DLD1 (cell line): ENCODE measurements around the gene INAVA.
"Not testable (repeated sequence)": the region's sequence is repeated elsewhere in the genome, so short reads cannot be mapped to it uniquely, and the experiment has no call there.

Experiments used
- in situ Hi-C: cut with HindIII; loops from 2 replicates; pipeline ENCODE4 v1.10.0; 2017; ENCODE audit warnings: low sequenced_read_pairs

Gene INAVA

GRCh38 chr1:200899015-200899386 is 4.3 kb downstream of the INAVA start:
- in situ Hi-C loops, result no loop called here

- in situ Hi-C loops, result no loop called here
Measured at GRCh38 chr1:200899451-200899915, 4.8 kb downstream of the INAVA start.

- in situ Hi-C loops, result no loop called here
Measured at GRCh38 chr1:200899954-200900867, 5.5 kb downstream of the INAVA start.

GRCh38 chr1:200900877-200901276 is 6.2 kb downstream of the INAVA start:
- in situ Hi-C loops, result no loop called here

GRCh38 chr1:200901350-200901749 is 6.7 kb downstream of the INAVA start:
- in situ Hi-C loops, result no loop called here

- in situ Hi-C loops, result no loop called here
Measured at GRCh38 chr1:200901796-200902444, 7.2 kb downstream of the INAVA start.

- in situ Hi-C loops, result no loop called here
Measured at GRCh38 chr1:200903793-200904192, 9.1 kb downstream of the INAVA start.

- in situ Hi-C loops, result no loop called here
Measured at GRCh38 chr1:200904772-200905171, 10.1 kb downstream of the INAVA start.

- in situ Hi-C loops, result no loop called here
Measured at GRCh38 chr1:200905411-200906052, 10.8 kb downstream of the INAVA start.

GRCh38 chr1:200906491-200906890 is 11.8 kb downstream of the INAVA start:
- in situ Hi-C loops, result no loop called here

- in situ Hi-C loops, result no loop called here
Measured at GRCh38 chr1:200907611-200908097, 13.0 kb downstream of the INAVA start.

GRCh38 chr1:200908191-200908868 is 13.6 kb downstream of the INAVA start:
- in situ Hi-C loops, result no loop called here

- in situ Hi-C loops, result no loop called here
Measured at GRCh38 chr1:200909071-200909470, 14.4 kb downstream of the INAVA start.

- in situ Hi-C loops, result no loop called here
Measured at GRCh38 chr1:200909757-200910239, 15.1 kb downstream of the INAVA start.

- in situ Hi-C loops, result no loop called here
Measured at GRCh38 chr1:200911361-200911760, 16.7 kb downstream of the INAVA start.

GRCh38 chr1:200911936-200912335 is 17.2 kb downstream of the INAVA start:
- in situ Hi-C loops, result not testable (repeated sequence)

GRCh38 chr1:200912737-200913407 is 18.2 kb downstream of the INAVA start:
- in situ Hi-C loops, result no loop called here

GRCh38 chr1:200916152-200916551 is 21.5 kb downstream of the INAVA start:
- in situ Hi-C loops, result no loop called here

GRCh38 chr1:200916681-200917080 is 22.0 kb downstream of the INAVA start:
- in situ Hi-C loops, result no loop called here

- in situ Hi-C loops, result no loop called here
Measured at GRCh38 chr1:200917291-200917817, 22.7 kb downstream of the INAVA start.
